Sigmoid colon (tissue), 4 donors: ENCODE measurements around the gene TBX20.

Experiments used
- CTCF ChIP-seq, 4 experiments: fragments of 450-650 bp in 3 of 4; fragments of 200-600 bp in 1 of 4; IDR thresholded peaks; one replicate each; pipeline ENCODE4 v1.5.1; 2016 to 2019; ENCODE audit warnings: antibody characterized with exemption in 4 of 4, mild to moderate bottlenecking in 3 of 4, moderate library complexity in 2 of 4
- EP300 ChIP-seq, 4 donors: sonication (generic); formaldehyde crosslinking; IDR thresholded peaks; one replicate each; pipeline ENCODE4 v1.6.1; 2017; ENCODE audit warnings: antibody characterized with exemption in 4 of 4
- POLR2A ChIP-seq, 2 donors: fragments of 450-650 bp; IDR thresholded peaks; one replicate each; pipeline ENCODE4 v1.6.1; 2016; ENCODE audit warnings: antibody characterized with exemption in 2 of 2, mild to moderate bottlenecking in 2 of 2, moderate library complexity in 2 of 2
- POLR2AphosphoS5 ChIP-seq, 4 donors: sonication (generic); formaldehyde crosslinking; IDR thresholded peaks; one replicate each; pipeline ENCODE4 v1.6.1; 2017; ENCODE audit warnings: antibody characterized with exemption in 4 of 4

GRCh38 chr7:35268953-35269352 lies 15.1 kb upstream of the TBX20 start:
- no peak for TF ChIP-seq CTCF (IDR thresholded peaks at IDR 0.05)
- no peak for TF ChIP-seq EP300 (IDR thresholded peaks at IDR 0.05)
- TF ChIP-seq POLR2A (IDR thresholded peaks at IDR 0.05), result no peak
- no peak for TF ChIP-seq POLR2AphosphoS5 (IDR thresholded peaks at IDR 0.05)
